NAMALWA (cell line): Measurements from ENCODE around the gene ST8SIA6.
"Not testable (repeated sequence)": the region's sequence is repeated elsewhere in the genome, so short reads cannot be mapped to it uniquely, and the experiment has no call there.

Experiments used
- DNase-seq: peaks from one replicate; pipeline ENCODE4 v3.0.0-alpha.2; 2015; ENCODE audit warnings: low spot score

The ST8SIA6 gene

DNA sequence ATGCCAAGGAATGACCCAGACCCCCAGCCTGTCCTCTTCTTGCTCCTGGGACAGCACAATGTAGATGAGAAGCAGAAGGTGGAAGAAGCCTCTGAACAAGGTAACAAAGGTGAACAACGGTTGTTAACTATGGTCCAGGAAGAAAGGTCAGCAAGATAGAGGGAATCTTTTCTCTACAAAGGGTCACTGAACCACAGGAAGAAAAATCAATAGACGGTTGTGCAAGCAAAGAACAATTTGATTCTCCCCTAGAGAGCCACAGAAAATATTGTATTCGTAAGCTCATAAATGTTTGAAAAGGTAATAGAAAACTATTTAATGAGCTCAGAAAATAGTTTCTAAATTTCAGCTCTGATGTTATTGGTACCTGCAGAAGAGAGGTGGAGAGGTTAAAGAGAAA is 111.3 kb downstream of the ST8SIA6 start:
- no peak for DNase-seq

DNA sequence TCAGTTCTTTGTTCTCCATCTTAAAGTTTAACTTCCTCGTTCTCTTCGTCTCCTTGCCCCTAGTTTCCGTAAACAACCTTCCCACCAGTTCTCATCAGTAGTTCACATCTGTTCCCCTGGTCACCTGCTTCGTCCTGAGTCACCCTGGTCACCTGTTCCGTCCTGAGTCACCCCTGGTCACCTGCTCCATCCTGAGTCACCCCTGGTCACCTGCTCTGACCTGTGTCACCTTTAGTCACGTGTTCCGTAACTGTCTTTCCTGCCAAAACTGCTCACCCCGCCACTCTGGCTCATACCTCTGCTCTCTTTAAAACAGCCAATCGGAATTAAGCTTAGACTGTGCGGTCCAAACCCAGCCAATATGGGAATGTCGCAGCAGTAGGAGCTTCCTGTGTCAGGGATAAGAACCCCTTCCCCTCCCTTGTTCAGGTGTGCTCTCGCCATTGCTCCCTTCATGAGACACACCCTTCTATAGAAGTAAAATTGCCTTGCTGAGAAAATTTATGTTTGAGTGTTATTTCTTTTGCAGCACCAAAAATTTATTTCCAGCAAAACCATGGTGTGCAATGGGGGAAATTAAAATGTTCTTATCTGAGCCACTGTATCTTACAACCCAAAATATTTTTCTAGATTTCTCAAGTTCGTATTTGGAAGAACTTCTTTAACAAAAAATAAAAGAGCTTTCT is 114.1 kb downstream of the ST8SIA6 start:
- DNase-seq: no peak

DNA sequence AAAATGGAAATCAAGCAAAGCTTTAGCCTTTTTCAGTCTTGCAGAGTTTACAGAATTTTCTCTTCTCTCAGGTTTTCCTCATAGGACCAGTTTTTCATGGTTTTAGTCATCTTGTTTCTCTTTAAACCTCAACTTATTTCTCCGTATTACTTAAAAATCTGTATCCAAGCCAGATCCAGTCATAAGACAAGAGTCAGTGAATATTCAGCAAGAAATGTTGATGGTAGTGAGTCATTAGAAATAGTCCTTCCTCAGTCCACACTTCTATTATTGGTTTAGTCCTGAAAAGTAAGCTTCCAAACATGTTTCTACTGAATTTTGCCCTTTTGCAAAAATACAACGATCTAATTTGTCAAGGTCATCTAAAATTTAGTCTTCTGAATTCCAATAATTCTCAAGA is 119.3 kb downstream of the ST8SIA6 start:
- DNase-seq: no peak

DNA sequence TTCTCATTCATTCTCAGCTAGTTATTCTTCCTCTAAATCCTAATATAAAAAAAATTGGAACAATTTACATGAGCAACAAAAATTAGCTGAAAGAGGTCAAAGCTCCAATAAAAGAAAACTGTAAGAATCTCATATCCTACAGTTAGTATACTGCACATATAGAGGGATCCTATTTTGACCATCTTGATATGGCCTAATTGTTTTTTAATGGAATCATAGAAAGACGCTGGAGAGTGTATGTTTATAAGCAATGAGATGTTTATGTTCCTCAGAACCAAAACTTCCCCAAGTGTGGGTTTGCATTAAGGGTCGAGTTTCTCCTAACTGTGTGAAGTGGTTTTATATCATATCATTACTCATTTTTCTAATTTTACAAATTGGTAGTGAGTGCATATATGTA is 123.9 kb downstream of the ST8SIA6 start:
- DNase-seq: no peak

DNA sequence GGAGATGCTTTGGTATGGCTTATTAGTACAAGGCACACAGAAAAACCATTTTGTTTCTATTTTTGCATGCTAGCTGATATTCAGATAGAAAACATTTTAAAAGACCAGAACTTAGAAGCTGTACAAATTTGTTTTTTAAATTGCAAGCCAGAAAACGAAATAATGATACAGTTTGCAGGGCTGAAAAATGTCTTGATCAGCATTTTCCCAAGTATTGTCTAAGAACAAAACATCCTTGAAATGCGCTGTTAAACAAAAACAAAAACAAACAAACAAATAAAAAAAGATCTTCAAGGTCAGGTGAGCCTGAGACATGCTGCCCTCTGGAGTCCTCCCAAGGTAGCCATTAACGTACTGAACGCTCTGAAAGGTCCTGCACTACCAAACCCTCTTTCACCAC is 128.0 kb downstream of the ST8SIA6 start:
- DNase-seq: no peak

DNA sequence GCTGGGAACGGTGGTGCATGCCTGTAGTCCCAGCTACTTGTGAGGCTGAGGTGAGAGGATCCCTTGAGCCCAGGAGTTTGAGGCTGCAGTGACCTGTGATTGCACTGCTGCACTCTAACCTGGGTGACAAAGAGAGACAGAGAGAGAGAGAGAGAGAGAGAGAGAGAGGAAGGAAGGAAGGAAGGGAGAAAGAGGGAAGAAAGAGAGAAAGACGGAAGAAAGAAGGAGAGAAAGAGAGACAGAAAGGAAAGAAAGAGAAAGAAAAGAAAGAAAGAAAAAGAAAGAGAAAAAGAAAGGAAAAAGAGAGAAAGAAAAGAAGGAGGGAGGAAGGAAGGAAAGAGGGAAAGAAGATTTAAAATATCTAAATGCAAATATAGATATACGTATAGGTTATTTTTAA is 132.4 kb downstream of the ST8SIA6 start:
- DNase-seq: not testable (repeated sequence)

DNA sequence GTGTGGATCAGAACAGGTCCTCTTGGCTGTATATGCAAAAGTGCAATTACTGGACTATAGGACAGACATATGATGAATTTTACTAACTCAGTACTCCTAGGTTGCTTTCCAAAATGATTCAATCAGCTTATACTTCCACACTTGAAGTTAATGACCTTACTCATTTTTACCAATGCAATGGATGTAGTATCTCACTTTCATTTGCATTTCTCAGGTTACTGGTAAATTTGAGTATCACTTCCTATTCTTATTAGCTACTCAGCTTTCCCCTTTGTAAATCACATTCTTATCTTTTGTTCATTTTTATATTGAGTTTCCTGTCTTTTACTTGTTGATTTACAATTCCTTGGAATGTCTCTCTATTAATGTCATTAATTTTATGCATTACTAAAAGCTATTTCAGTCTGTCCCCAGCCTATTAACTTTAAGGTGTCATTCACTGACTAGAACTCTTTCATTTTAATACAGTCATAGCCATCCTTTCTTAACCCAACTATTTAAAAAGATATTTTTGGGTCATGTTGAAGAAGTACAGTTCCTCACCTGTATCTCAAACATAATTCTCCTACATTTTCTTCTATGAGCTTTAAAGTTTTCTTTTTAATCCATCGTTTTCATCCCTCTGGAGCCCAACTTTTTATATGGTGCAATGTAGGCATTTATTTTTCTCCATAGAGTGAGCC is 137.8 kb downstream of the ST8SIA6 start:
- DNase-seq: no peak

DNA sequence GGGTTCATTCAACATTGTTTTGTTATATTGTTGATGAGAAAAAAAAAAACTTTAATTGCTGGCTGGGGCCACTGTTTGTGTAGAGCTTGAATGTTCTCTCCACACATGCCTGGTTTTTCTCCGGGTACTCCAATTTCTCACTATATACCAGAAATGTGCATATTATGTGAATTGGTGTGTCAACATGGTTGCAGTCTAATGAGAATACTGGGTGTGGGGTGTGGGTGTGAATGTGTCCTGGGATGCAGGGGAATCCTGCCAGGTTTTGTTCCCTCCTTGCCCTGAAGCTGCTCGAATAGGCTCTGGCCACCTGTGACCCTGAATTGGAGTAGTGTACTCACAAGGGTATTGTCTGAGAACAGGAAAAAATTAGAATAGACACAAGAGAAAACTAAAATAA is 145.0 kb downstream of the ST8SIA6 start:
- DNase-seq: no peak

DNA sequence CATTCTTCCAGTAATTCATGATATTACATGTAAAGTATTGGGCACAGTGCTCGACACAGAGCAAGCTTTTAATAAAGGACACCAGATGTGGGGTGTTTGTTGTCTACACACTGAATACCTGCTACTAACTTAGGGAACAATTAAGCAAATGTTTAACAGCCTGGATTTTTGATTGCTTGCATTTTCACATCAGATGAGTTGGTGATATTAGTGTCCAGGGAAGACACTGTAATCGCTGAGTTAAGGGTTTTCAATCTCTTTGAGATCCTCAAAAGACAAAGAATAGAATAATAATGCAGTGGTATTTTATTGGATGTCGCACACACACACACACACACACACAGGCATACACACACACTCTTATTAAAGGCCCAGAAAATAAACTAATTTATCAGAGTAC is 147.3 kb downstream of the ST8SIA6 start:
- no peak for DNase-seq

DNA sequence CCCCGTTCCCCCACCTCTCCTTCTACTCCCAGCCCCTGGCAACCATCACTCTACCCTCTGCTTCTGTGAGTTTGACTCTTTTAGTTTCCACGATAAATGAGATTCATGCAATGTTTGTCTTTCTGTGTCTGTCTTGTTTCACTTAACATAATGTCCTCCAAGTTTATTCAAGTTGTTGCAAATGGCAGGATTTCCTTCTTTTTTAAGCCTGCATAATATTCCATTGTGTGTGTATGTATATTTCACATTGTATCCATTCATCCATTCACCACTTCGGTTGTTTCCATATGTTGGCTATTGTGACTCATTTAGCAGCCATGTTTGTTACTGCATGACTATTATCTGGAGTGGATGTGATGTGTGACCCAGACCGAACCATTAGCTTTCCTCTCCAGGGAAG is 162.0 kb downstream of the ST8SIA6 start:
- DNase-seq: no peak

DNA sequence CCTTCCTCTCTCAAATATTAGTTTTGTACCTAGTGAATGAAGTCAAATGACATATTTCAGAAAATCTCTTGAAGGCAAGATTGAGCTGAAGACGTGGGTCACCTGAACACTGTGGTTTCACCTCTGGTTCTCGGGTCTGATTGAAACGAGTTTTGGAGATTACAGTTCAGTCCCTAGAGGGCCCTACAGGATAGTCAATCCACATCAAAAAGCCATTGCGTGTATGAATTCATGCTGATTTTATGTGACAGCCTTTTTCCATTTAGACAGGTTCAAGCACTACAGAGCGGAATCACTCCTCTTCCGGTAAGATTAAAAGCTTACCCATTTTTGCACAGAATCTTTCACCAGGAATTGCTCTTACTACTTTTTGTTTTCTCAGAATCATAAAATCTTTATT is 164.2 kb downstream of the ST8SIA6 start:
- peak; percentile 3 for DNase-seq

DNA sequence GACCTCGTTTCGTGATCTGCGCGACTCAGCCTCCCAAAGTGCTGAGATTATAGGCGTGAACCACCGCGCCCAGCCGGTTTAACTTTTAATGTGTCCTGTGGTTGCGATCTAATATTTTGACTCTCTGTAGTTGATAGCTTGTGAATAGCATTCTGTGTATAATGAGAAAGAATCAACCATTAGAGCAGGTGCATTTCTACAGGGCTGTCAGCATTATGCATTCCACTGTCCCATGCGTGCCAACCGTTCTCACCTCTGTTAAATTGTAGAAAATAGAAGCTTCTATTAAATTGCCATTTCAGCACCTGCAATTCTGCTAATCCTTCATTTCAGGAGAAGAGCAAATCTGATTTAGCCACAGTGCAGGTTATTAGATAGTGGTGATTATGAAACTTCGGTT is 164.6 kb downstream of the ST8SIA6 start:
- no peak for DNase-seq

DNA sequence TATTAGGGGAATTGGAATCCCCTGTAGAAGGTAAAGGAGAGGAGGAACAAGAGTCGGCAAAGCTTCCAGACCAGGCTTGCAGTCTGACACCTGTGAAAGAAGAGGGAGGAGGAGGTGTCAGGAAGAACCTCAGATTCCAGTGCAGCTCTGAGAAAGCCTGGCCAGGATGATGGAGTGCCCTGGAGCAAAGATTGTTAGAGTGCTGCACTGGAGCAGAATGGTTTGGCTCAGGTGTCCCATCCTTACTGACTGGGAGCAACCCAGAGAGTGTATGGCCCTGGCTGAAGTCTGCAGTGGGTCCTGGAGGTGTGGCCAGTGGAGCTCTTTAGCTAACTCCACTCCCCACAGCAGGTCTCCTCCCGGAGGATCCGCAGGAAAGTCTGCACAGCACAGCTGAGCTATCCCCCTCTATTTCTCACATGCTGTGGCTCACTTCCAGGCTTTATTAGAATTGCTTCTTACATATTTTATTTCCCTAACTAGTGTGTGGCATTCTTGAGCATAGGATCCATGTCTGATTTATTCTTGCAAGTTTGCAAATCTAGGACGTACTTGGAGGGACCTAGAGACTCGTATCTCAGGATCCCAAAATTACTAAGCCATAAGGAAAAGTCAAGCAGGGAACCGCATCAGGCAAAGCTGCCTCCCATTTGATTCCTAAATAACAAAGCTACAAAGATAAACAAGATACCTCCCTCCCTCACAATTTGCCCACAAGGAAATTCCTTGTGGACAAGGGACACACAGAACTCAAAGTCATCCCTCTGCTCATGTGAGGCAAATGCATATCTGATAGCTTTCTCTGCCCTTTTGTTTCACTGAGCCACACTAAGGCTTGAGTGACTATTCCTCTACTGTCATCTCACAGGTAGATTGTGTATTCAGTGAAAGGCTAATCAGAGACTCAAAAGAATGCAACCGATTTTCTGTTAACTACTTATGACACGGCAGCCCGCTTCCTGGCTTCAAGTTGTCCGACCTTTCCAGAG is 167.5 kb downstream of the ST8SIA6 start:
- no peak for DNase-seq

DNA sequence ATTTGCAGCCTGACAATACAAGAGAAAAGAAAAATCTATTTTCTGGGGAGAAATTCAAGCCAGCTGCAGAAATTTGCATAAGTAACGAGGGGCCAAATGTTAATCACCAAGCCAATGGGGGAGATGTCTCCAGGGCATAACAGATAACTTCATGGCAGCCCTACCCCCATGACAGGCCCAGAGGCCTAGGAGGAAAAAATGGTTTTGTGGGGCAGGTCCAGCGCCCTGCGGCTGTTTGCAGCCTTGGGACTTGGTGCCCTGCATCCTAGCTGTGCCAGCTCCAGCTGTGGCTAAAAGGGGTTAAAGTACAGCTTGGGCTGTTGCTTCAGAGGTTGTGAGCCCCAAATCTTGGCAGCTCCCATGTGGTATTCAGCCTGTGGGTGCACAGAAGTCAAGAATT is 172.1 kb downstream of the ST8SIA6 start:
- DNase-seq: no peak

DNA sequence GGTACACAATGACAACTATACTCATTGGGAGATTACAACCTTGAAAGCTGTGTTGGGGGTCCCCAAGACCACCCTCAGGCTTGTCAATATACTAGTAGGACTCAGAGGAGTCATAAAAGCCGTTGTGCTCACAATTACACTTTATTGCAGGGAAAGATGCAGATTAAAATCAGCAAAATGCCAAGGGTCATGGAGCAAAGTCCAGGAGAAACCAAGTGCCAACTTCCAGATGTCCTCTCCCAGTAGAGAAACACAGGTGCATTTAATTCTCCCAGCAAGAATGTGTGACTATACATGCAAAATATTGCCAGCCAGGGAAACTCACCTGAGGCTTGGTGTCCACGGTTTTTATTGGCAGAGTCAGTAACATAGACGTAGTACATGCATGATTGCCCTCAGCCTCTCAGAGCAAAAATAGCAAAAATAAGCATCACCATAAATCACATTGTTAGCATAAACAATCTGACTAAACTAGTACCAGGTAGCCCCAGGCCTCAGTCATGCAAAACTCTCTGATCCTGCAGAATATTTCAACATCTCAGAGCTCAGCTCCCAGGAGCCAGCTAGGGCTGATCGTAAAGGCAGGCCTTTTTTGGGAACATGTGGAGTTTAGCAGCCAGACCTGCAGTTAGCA is 175.7 kb downstream of the ST8SIA6 start:
- DNase-seq: no peak

DNA sequence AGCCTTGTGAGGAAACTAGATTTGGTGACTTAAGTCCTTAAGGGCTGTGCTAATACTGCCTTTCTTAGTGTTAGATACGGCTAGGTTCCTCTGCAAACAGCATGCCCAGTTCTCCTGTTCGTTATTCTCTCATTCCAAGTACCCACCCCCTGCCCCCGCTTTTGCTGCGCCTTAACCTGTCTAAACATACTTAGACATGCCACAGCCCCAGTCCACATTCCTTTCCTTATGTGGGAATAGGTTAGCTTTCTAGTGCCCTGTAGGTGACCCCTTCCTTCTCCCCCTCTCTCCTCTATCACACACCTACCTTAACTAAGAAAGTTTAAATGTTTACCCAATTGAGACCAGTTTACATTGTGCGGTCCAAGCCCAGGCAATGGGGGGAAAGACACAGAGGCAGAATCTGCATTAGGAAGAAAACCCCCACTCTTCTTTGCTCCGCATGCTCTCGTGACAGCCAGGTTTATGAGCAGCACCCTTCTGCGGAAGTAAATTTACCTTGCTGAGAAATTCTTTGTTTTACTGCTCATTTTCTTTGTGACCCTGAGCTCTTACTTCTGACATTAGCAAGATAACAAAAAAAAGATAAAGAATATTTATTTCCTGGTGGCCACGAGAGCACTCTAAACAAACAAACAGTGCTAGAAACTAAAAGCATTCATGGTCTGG is 177.5 kb downstream of the ST8SIA6 start:
- DNase-seq: no peak

DNA sequence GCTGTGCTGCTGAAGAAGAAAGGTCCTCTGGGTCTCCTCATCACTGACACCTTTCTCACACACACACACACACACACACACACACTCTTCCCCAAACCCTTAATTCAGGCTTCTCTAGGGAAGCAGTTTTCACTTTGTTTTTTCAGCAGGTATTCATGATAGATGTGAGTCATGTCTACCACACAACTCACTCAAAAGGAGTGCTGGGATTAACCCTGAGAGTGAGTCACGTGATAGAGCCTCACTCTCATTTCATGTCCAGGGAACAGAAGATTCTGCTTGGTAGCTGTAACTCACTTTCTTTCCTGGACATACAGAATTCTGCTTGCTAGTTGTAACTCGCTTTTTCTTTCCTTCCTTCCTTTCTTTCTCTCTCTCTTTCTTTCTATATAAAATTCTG is 181.0 kb downstream of the ST8SIA6 start:
- no peak for DNase-seq

DNA sequence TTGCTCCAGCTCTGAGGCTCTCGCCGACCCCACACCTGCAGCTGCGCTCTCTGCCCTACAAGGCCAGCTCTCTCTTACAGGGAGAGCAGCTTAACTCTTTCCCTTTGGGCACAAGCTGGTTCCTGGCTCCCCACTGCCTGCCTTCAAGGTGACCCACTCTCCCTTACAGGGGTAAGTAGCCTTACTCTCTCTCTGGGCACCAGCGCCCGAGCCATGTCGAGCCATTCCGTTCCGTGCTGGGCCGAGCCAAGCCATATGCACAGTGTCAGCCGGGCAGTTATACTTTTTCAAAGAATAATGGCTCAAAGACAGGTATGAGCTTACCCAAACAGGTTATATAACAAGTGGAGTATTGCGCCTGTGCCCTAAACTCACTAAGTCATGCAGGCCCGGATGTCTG is 181.7 kb downstream of the ST8SIA6 start:
- DNase-seq: no peak
